Nasal cavity respiratory epithelium epithelial cell of viscerocranial mucosa (primary cell): Measurements from ENCODE around the gene THOC2. TPM values are rescaled to one million over a fixed set of nuclear protein-coding genes. Genes with fewer than 3 reads are reported as not detected.

ENCODE experiments used
- total RNA-seq: library from RNA; depleted of rRNA; stranded (reverse); fragments of >200 nt; gene quantifications from 2 replicates; pipeline ENCODE4 v1.2.3, GENCODE V29; 2014

The THOC2 gene, protein sequence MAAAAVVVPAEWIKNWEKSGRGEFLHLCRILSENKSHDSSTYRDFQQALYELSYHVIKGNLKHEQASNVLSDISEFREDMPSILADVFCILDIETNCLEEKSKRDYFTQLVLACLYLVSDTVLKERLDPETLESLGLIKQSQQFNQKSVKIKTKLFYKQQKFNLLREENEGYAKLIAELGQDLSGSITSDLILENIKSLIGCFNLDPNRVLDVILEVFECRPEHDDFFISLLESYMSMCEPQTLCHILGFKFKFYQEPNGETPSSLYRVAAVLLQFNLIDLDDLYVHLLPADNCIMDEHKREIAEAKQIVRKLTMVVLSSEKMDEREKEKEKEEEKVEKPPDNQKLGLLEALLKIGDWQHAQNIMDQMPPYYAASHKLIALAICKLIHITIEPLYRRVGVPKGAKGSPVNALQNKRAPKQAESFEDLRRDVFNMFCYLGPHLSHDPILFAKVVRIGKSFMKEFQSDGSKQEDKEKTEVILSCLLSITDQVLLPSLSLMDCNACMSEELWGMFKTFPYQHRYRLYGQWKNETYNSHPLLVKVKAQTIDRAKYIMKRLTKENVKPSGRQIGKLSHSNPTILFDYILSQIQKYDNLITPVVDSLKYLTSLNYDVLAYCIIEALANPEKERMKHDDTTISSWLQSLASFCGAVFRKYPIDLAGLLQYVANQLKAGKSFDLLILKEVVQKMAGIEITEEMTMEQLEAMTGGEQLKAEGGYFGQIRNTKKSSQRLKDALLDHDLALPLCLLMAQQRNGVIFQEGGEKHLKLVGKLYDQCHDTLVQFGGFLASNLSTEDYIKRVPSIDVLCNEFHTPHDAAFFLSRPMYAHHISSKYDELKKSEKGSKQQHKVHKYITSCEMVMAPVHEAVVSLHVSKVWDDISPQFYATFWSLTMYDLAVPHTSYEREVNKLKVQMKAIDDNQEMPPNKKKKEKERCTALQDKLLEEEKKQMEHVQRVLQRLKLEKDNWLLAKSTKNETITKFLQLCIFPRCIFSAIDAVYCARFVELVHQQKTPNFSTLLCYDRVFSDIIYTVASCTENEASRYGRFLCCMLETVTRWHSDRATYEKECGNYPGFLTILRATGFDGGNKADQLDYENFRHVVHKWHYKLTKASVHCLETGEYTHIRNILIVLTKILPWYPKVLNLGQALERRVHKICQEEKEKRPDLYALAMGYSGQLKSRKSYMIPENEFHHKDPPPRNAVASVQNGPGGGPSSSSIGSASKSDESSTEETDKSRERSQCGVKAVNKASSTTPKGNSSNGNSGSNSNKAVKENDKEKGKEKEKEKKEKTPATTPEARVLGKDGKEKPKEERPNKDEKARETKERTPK (N-terminal part only)
- total RNA-seq = 74.5 and 86.0 TPM in 2 replicates

DNA sequence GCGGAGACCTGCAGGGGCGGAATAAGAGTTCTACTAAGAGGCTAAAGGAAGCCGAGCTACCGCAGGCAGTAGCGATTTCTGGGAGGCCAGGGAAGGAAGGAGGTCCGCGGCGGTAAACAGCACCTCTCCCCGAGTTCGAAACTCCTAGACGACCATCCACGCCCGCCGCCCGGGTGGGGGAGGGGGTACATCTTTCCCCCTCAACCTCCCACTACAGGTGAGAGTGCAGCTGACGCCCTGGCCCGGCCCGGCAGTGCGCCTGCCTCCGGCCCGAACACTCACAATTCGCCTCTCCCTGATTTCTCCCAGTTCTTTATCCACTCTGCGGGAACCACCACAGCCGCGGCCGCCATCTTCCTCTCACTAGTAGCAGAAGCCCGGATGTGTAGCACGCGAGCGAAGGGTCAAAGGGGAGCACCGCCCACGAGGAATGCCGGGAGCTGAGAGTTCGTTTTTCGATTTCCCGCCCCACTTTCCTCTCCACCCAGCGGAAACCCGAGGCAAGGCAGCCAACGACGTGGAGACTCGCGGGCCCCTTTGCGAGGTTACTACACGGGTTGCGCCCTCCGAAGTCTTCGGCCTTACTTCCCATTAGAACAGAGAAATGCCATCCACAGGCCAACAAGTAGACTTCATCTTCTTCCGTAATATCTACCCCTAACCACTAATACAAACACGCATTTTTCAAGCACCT, at the start of gene THOC2:
Gene THOC2, minus strand, starts transcription at position 383 of the 694 bp plus-strand sequence. Its CDS starts 30 bp downstream, at position 353.

Other genes with a start within 250 kb of the THOC2 start
- 68.6 and 71.8 TPM in 2 replicates for gene XIAP, start 127.0 kb upstream of the THOC2 start, total RNA-seq
- gene STAG2, start 228.7 kb upstream of the THOC2 start, total RNA-seq = 93.6 and 110 TPM in 2 replicates